ENCODE measurements around the gene HTATSF1.

DNA sequence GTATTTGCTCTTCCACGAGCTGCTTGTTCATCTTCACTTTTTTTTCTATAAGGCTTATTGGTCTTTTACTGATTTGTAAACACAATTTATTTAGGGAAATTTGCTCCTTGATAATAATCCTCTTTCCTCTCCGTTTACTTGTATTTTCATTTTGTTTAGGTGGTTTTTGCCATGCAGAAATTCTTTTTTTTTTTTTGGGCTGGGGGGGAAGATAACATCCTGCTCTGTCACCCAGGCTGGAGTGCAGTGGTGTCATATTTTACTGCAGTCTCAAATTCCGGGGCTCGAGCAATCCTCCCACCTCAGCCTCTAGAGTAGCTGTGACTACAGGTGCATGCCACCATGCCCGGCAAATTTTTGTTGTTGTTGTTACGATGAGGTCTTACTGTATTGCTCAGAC, 41.3 kb upstream of the HTATSF1 start:
- no peak for TF ChIP-seq ZFP36 (IDR thresholded peaks at IDR 0.05; ENCODE audit: low read depth, low read length, partially characterized antibody)
- TF ChIP-seq SREBF2 (CRISPR knock-in tag; IDR thresholded peaks at IDR 0.05), result no peak
- TF ChIP-seq, protein P1, sequence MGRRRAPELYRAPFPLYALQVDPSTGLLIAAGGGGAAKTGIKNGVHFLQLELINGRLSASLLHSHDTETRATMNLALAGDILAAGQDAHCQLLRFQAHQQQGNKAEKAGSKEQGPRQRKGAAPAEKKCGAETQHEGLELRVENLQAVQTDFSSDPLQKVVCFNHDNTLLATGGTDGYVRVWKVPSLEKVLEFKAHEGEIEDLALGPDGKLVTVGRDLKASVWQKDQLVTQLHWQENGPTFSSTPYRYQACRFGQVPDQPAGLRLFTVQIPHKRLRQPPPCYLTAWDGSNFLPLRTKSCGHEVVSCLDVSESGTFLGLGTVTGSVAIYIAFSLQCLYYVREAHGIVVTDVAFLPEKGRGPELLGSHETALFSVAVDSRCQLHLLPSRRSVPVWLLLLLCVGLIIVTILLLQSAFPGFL (CRISPR knock-in tag; IDR thresholded peaks at IDR 0.05), result no peak
- TF ChIP-seq, protein P2, sequence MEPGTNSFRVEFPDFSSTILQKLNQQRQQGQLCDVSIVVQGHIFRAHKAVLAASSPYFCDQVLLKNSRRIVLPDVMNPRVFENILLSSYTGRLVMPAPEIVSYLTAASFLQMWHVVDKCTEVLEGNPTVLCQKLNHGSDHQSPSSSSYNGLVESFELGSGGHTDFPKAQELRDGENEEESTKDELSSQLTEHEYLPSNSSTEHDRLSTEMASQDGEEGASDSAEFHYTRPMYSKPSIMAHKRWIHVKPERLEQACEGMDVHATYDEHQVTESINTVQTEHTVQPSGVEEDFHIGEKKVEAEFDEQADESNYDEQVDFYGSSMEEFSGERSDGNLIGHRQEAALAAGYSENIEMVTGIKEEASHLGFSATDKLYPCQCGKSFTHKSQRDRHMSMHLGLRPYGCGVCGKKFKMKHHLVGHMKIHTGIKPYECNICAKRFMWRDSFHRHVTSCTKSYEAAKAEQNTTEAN (CRISPR knock-in tag; IDR thresholded peaks at IDR 0.05), result no peak
- TF ChIP-seq, protein P3, sequence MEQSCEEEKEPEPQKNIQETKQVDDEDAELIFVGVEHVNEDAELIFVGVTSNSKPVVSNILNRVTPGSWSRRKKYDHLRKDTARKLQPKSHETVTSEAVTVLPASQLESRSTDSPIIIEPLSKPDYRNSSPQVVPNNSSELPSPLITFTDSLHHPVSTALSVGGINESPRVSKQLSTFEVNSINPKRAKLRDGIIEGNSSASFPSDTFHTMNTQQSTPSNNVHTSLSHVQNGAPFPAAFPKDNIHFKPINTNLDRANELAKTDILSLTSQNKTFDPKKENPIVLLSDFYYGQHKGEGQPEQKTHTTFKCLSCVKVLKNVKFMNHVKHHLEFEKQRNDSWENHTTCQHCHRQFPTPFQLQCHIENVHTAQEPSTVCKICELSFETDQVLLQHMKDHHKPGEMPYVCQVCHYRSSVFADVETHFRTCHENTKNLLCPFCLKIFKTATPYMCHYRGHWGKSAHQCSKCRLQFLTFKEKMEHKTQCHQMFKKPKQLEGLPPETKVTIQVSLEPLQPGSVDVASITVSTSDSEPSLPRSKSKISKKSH (CRISPR knock-in tag; IDR thresholded peaks at IDR 0.05), result no peak
- TF ChIP-seq SNRNP70 (optimal IDR thresholded peaks at IDR 0.05; ENCODE audit: low read depth, low read length), result no peak
- no peak for TF ChIP-seq CXXC5 (CRISPR knock-in tag; IDR thresholded peaks at IDR 0.05)
- no peak for TF ChIP-seq ZNF766 (CRISPR knock-in tag; conservative IDR thresholded peaks at IDR 0.05)

All from K562 (cell line).